GM21717 (cell line): ENCODE measurements around the gene RXFP1.

Source experiments
- ATAC-seq: cut with Tn5 transposase; IDR thresholded peaks from one replicate; pipeline ENCODE4 v1.9.1; 2021; ENCODE audit warnings: mild to moderate bottlenecking, moderate library complexity; ENCODE audit not compliant: unreplicated experiment

RXFP1 gene

DNA sequence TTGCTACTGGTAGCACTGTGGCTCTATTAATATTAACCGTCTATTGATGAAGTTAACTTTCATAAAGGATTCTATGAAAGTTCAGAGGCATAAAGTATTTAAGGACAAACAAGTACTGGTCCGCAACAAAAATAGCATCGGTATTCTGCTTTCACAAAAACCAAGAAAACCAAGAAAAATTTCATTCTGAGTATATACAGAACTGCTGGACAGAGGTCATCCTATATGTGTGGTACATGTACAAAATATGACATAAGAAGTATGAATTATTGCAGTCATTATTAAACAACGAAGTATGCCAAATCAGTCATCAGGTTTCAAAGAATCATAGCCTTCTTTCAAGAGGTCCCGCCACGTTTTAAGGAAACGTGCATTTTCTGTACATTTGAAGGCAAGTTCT, 147.6 kb downstream of the RXFP1 start:
- ATAC-seq = no peak

DNA sequence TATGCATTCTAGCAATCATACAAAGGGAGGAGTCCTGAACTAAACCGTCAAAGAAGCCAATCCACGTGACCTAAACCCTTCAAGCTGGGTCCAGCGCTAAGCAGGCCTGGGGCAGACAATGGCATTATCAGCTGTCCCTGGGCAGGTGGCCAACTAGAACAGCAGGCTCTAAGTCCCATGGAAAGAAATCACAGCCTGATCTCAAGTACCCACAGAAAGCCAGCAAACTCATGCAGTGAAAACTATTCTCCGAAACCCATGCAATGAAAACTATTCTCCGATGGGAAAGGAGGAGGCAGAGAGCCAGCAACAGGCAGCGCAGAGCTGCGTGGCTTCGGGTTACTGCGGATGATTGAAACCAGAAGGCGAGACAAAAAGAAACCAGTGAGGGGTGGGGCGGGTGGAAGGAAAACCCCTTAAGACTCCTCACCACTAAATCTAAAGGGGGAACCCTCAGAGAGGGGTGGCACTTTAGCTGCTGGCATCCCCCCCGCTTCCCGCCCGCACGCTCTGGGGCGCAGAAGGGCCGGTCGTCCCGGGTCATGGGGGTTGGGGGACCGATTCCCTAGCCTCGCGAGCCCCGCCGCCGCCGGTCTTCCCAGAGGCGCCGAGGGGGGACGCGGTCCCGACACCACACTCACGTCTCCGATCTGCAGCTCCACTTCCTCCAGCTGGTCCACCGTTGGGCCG, 149.4 kb downstream of the RXFP1 start:
- peak; percentile 35 for ATAC-seq

DNA sequence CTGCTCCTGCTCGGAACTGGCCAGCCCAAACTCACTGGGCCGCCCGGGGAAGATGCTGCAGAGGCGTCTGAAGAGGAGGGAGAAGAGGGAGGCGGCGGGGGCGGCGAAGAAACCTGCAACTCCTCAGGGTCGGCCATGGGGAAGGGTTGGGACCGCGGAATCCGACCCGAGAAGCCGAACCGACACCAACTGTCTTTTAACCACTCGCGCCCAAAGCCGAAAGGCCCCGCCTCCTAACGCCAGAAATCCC, 149.9 kb downstream of the RXFP1 start, which contains the start of gene C4orf46:
Gene C4orf46 (minus strand): TSS at position 223 of the 250 bp plus-strand sequence. CDS start 86 bp downstream, at position 137.
- ATAC-seq = no peak

DNA sequence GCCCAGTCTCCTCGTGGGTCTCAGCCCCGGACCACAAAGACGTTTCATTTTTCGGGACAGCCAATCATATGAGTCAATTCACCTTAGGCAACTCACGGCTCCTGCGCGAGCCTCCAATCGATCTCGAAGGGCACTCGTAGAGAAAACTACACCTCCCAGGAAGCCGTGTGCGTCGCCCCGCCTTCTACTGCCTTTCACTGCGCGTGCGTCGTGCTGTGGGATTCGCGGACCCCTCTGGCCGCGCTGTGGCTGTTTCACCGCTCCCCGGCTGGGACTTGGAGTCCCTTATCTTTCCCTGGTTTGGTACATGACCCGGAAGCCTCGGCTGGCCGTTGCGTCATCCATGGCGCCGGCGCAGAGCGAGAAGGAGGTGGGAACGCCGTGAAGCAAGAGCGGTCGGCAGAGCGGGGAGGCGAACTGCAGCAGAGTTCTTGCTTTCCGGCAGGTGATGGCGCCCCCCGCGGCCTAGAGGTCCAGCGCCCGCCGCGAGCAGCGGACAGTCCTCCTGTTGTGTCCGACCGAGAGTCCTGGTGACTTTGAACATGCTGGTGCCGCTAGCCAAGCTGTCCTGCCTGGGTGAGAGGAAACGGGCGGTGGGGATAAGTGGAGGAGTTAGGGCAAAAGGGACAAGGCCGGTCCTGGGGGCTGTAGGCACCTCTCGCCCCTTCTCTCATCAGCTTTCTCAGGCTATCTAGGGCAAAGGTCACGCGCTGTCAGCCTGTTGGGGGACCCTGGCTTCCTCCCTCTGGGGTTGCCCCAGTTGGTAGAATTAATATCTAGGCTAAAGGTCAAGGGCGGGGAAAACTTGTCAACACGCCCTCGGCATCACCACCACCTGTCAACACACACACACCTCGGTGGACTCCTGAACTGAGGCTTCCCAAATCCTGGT, 150.5 kb downstream of the RXFP1 start, which contains the start of gene ETFDH:
Gene ETFDH (plus strand): TSS at position 382 of the 892 bp plus-strand sequence. CDS start 161 bp downstream, at position 543.
- peak; percentile 92 for ATAC-seq

GRCh38 chr4:158673633-158674032, 152.0 kb downstream of the RXFP1 start:
- ATAC-seq = no peak

- ATAC-seq = no peak
Measured at GRCh38 chr4:158676076-158676475, 154.4 kb downstream of the RXFP1 start.

- ATAC-seq = no peak
Measured at GRCh38 chr4:158678767-158679166, 157.1 kb downstream of the RXFP1 start.

DNA sequence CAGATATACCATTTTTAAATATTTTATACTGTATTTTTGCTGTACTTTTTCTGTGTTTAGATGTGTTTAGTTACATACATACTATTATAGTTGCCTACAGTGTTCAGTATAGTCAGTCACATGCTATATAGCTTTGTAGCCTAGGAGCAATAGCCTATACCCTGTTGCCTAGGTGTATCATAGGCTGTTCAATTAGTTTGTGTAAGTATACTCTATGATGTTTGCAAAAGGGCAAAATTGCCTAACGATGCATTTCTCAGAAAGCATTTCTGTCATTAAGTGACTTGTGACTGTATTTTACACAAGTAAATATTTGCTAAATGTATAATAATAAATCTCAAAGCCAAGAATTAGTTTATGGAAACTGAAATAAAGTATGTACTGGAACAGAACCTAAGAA, 159.9 kb downstream of the RXFP1 start:
- no peak for ATAC-seq

- no peak for ATAC-seq
Measured at GRCh38 chr4:158682066-158682465, 160.4 kb downstream of the RXFP1 start.

- no peak for ATAC-seq
Measured at GRCh38 chr4:158688813-158689212, 167.1 kb downstream of the RXFP1 start.
